ENCODE measurements around the gene OVAAL.

The OVAAL gene

GRCh38 chr1:180558664-180559063 is at the start of gene OVAAL:
Gene OVAAL (plus strand): TSS chr1:180558964.
- DNase-seq (ENCODE audit: low read depth in 3 of 3), result no peak

DNA sequence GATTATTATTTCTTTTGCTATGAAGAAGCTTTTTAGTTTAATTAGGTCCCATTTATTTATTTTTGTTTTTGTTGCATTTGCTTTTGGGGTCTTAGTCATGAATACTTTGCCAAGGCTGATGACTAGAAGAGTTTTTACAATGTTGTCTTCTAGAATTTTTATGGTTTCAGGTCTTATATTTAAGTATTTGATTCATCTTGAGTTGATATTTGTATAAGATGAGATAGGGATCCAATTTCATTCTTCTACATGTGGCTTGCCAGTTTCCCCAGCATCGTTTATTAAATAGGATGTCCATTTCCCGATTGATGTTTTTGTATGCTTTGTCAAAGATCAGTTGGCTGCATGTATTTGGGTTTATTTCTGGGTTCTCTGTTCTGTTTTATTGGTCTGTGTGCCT is 47.9 kb upstream of the OVAAL start:
- DNase-seq (ENCODE audit: low read depth in 3 of 3), result no peak

DNA sequence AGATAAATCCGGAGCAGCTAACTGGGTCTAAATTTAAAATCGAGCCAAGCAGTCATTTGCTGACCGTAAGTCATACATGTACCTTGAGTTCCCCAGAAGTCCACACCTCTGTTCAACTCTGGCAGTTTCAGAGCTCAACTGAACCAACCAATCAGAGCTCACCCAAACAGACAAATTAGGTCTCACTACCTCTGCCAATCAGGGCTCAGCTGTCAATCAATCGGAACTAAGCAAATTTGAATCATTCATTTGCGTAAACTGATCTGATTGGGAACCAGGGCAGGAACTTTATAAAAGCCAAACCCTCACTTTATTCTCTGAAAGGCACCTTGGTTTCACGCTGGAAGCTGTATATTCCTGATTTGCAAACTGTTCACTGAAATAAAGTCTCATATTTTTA is 45.2 kb upstream of the OVAAL start:
- DNase-seq (ENCODE audit: low read depth in 3 of 3), result no peak

- no peak for DNase-seq (ENCODE audit: low read depth in 3 of 3)
These were observed 43.4 kb upstream of the OVAAL start for GRCh38 chr1:180515364-180515763.

GRCh38 chr1:180515857-180516388 is 42.8 kb upstream of the OVAAL start:
- peak; percentile 16 to 38 (median 27) for DNase-seq (ENCODE audit: low read depth in 3 of 3)

GRCh38 chr1:180519846-180520245 is 38.9 kb upstream of the OVAAL start:
- DNase-seq (ENCODE audit: low read depth in 3 of 3), result no peak

DNA sequence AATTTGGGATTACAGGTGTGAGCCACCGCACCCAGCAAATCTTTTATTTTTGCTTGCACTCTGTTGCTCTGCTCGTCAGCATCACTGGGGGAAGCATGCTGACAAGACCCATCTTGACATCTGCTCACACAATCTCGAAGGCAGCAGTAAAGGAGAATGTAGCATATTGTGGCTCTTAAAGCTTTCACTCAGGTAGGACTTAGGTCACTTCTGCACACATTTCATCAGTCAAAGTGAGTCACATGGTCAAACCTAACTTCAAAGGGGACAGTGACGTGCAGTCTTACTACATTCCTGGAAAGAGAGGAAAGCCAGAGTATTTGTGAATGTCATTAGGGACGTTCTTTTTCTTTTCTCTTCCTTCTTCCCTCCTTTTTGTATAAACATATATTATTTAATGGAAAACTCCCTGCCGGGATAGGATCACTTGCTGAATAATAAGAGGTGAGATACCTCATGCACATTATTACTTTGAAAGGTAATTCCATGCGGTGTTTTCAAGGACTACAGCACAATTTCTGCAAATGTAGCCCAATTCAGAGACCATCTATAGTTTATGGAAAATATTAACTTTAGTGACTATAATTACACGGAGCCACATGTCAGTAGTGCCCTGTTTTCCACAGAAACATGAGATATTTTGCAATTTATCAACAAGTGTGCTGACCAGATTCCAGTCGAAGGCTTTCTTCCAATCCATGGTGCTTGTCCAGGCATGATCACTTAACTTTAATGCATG is 37.1 kb upstream of the OVAAL start:
- DNase-seq (ENCODE audit: low read depth in 3 of 3), result no peak

DNA sequence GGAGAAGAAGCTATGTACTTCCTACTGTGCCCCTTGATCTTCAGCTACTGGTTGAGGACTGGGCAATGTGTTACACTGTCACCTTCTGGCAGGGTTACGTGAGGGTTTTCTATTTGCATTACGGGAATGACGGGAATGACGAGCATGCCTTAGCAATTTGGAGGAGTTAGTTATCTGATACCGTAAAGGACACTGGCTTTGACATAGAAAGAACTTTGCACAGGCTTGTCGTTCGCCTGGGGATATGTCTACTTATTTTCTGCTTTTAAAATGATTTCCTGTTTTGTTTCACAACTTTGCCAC is 36.6 kb upstream of the OVAAL start:
- no peak for DNase-seq (ENCODE audit: low read depth in 3 of 3)

GRCh38 chr1:180524160-180524914 is 34.4 kb upstream of the OVAAL start:
- DNase-seq (ENCODE audit: low read depth in 3 of 3), result no peak

DNA sequence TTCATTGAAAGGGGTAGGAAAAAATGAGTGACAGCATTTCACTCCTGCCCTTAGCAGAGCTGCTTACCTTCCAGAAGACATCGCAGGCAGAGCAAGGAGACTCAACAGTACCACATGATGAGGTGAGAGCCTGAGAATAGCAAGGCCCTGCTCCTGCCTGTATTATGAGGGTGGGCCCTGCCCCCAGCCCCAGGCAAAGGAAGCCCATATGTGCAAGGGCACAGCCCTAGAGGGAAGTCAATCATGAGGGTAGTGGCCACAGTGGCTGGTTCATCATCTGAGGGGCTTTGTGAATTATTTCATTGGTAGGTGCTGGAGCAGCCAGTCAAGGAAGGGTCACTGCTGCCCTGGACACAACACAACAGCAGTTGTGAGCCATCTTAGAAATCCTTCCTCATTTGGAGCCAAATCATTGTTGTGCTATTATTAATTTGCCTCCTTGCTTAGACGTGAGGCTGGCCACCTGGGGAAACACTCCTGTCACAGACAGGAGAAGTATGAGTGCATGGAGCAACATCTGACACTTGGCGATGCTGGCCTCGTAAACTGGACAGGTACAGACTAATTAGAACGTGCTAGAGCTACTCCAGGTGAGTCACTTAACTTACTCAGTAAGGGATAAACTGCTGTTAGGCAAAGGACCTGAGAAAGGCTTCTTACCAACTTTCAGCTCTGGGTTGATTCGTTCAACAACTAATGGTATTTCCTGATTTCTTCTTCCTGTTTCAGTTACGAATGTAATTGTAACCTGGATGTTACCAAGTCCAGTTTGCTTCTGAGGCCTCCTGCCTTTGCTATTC is 33.6 kb upstream of the OVAAL start:
- DNase-seq (ENCODE audit: low read depth in 3 of 3), result no peak

GRCh38 chr1:180525715-180526039 is 33.1 kb upstream of the OVAAL start:
- DNase-seq (ENCODE audit: low read depth in 3 of 3), result no peak

- no peak for DNase-seq (ENCODE audit: low read depth in 3 of 3)
These were observed 31.6 kb upstream of the OVAAL start for GRCh38 chr1:180527101-180527669.

DNA sequence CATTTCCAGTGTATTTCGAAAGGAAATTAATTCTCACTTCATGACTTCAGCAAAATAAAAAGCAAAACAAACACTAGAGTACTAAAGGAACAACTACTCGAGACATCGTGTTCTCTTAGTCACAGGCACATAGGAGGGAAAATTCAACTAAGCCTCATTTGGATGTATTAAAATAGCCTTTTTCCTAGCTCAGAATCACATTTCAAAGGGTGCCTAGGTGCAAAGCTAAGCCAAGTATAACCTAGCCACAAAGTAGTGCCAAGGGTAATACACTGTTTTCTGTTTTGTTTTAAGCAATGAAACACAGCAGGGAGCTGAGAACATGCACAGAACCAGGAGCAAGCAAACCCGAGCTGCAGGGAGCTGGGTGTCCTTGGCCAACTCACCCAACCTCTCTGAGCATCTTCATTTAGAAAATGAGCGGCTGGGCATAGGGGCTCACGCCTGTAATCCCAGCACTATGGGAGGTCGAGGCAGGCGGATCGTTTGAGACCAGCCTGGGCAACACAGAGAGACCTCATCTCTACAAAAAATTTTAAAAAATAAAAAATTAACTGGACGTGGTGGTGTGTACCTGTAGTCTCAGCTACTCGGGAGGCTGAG is 29.8 kb upstream of the OVAAL start:
- DNase-seq (ENCODE audit: low read depth in 3 of 3), result no peak

DNA sequence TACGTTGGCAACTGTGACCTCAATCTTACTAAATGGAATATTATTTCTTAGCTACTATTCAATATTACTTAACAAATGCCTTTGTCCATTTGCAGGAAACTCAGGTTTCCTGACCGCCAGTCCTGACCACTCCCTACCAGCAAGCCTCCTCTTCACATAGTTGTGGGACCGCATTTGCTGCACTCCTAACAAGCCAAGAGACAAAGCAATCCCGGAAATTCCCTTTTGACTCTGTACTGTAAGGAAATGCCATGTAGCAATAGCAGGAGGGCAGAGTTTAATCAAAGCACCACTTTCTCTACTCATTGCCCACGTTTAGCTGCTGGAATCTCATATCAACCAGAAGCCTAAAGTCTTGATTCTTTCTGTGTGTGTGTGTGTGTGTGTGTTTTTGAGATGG is 28.3 kb upstream of the OVAAL start:
- no peak for DNase-seq (ENCODE audit: low read depth in 3 of 3)

DNA sequence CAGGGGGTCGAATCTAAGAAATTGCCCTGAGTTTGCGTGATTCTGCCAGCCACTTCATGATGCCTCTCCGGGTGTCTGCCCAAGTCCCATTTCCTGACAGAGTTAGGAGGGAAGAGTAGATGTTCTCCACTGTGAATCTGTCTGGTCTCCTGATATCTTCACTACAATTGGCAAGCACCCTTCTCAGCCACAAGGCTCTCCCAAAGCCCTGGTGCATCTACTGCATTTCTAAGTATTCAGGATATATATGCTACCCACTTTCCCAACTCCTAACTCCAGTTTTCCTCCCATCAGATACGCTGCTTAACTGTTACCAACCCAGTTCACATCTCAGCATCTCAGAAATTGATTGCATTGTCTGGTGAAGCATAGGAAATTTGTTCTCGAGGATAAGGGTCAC is 25.9 kb upstream of the OVAAL start:
- DNase-seq (ENCODE audit: low read depth in 3 of 3), result no peak

DNA sequence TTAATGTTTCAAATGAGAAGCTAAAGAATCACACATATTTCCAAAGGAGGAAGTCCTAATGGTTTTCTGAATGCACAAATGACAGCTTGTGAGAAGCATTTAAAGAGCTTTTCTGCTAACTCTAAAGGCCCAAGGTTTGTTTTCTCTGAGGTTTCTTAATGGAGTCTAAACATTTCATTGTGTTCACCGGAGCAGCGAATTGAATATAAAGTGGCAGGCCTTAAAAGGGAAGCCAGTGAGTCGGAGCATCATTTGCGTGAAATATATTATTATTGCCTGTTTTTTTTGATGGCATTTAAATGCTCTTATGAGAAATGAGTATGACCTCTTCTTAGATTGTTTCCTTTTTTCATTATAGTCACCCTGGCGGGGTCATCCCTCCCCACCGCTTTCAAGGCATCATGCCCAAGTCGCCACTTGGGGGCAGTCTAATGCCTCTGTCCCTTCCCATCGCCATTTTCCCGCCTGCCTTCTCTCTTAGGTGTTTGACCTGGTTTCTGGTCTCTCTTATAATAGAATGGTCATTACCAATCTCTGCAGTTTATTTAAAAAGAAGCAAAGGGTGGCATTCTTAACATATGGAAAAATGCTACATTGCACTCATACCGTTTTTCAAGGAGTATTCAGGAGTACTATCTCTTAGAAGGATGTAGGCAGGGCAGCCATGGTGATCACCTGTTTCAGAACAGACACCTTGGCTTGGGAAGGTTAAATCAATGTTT is 25.3 kb upstream of the OVAAL start:
- peak; percentile 24 to 33 (median 24) for DNase-seq (ENCODE audit: low read depth in 3 of 3)

DNA sequence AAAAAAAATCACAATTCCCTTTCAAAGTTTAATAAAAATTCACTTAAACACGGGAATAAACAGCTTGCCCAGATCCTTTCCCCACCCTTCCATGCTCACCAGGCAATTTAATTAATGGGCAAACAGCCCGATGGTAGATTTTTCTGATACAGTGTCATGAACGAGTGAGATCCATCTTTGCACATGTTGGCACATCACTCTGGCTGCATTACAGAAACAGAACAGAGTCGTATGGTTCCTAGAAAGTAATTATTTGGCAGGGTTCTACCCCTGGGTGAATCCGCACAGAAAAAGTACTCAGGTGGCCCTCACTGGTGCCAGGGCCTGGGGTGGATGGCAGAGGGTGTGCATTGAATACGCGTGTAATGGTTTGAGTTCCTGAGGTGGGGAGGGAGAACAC is 24.6 kb upstream of the OVAAL start:
- no peak for DNase-seq (ENCODE audit: low read depth in 3 of 3)

GRCh38 chr1:180535418-180535999 is 23.3 kb upstream of the OVAAL start:
- no peak for DNase-seq (ENCODE audit: low read depth in 3 of 3)

- DNase-seq (ENCODE audit: low read depth in 3 of 3), result no peak
These were observed 21.9 kb upstream of the OVAAL start for GRCh38 chr1:180536821-180537372.

- DNase-seq (ENCODE audit: low read depth in 3 of 3), result no peak
These were observed 19.6 kb upstream of the OVAAL start for GRCh38 chr1:180539136-180539535.
